HFF-Myc (cell line): ENCODE measurements around the gene PPIF.

Source experiments
- DNase-seq: peaks from one replicate; pipeline ENCODE4 v3.0.0-alpha.2; 2011; ENCODE audit warnings: low read depth; ENCODE audit errors: extremely low read depth
- H3K4me3 ChIP-seq: replicated peaks from 2 replicates; pipeline ENCODE4 v1.5.1; 2011; ENCODE audit warnings: low read depth, mild to moderate bottlenecking, control low read depth, low read length
- TF ChIP-seq, protein P1 (sequence below): IDR thresholded peaks from 2 replicates; pipeline ENCODE4 v1.5.1; 2012; ENCODE audit warnings: mild to moderate bottlenecking, low read depth, low read length, control low read depth; ENCODE audit errors: missing control alignments

The PPIF gene

DNA sequence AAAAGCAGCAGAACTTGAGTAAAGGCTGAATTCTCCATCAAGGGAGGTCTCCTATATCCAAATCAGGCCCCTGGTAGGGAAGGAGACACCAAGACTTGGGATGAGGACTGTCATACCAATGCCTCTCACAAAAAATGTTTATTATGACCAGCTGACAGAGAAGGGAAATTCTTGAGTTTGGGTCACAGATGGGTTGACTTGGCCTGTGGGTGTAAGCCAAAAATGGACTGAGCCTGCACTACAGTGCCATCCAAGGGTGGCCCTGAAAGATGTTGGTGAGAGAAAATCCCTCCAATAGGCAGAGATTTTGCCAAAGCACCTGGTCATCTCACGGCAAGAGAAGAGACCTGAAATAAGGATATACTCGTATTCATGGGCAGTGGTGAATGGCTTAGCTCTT is 27.0 kb upstream of the PPIF start:
- no peak overlapping the region for H3K4me3 ChIP-seq
- TF ChIP-seq, protein P1, sequence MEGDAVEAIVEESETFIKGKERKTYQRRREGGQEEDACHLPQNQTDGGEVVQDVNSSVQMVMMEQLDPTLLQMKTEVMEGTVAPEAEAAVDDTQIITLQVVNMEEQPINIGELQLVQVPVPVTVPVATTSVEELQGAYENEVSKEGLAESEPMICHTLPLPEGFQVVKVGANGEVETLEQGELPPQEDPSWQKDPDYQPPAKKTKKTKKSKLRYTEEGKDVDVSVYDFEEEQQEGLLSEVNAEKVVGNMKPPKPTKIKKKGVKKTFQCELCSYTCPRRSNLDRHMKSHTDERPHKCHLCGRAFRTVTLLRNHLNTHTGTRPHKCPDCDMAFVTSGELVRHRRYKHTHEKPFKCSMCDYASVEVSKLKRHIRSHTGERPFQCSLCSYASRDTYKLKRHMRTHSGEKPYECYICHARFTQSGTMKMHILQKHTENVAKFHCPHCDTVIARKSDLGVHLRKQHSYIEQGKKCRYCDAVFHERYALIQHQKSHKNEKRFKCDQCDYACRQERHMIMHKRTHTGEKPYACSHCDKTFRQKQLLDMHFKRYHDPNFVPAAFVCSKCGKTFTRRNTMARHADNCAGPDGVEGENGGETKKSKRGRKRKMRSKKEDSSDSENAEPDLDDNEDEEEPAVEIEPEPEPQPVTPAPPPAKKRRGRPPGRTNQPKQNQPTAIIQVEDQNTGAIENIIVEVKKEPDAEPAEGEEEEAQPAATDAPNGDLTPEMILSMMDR = no peak
- no peak for DNase-seq

DNA sequence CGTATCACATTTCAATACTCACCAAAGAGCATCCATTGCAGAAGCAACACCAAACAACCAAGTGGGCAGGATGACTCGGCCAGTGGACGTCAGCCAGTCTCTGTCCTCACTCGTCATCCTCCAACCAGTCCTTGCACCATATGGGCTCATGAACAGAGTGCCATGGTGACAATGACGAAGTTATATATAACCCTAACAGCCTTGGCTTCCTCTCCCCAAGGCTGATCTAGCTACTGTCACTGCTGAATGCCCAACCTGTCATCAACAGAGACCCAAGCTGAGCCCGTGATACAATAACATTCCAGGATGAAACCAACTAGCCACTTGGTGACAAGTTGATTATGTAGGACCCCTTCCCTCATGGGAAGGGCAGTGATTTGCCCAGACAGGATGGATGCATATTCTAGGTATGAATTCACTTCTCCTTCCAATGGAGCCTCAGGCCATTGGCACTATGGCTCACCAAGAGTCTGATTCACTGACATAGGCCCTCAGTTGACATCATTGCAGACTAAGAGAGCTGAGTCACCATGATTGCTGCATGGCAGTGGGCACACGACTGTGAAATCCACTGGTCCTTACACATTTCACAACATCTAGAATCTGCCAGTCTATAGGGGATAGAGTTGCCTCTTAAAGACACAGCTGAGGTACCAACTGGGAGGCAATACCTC is 26.3 kb upstream of the PPIF start:
- TF ChIP-seq, protein P1 = no peak
- no peak for DNase-seq
- no peak overlapping the region for H3K4me3 ChIP-seq

DNA sequence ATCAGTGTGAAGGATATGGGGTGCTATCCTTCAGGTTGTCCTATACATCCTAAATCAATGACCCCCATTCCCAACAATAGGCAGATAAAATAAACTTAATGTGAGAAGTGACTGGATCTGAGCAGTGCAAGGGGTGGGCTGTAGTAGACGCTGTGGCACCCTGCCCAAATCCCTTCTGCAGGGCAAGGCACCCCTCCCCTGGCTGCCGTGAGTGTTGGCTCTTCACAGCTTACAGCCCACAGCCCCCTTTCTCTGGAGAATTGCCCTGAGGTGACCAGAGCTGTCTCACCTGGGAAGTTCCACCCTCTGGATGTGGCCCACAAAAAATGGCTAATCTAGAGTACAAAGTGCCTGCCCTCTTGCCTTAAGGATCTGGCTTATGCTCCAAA is 25.8 kb upstream of the PPIF start:
- no peak overlapping the region for H3K4me3 ChIP-seq
- TF ChIP-seq, protein P1 = no peak
- no peak for DNase-seq

DNA sequence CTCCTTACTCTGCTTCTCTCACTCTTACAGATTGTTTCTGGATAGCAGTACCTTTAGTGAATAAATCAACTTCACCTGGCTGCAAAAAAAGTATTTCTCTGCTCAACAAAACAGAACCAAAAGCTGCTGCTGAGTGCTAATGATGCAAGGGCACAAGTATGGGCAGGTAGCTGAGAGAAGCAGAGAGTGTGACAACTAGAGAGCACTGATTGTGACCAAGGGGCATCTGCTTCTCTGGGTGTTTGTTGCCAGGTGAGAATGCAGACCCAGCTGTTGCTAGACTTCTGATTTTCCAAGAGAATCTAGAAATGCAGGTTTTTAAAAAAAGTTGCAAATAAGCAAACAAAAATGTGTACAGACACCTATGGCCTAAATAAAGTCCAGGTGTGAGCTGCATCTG is 25.3 kb upstream of the PPIF start:
- no peak overlapping the region for H3K4me3 ChIP-seq
- TF ChIP-seq, protein P1 = no peak
- DNase-seq = no peak

DNA sequence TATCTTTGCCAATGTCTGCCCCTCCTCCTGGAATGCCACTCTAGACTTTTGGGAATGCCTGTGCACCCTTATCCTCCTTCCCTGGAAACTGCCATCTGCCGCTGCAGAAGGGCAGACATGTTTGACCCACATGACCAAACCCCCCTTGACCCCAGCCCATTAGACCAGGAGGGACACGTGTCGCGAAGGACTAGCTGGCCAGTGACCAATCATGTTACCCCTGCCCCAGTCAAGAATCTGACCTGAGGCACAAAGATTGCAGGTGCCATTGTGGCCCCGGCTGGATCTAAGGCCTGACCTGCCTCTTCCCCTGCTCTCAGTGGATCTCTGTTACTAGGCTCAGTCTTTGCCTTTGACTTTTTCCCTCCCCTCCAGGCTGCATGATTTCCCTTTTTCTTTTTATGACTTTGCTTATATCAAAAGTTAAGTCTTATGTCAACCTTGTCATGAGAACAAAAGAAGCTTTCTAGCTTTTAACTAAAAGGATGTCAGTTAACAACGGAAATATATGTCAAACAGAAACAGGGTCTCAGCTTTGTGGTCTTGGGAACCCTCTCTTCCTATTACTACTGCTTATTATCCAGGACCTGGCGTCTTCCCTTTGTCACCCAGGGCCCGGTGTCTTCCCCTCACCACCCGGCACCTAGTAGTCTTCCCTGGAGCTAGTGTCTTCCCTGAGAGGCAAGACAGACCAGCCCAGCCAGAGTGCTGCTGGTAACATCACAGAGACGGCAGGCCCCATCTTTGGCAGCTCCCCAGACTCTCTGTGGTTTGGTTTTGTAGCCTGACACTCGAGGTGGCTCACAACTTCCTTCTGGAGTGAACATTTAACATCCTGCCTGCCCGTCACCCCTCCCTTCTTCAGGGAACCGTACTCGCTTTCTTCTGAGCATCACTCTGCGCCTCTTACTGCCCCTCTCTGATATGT is 24.4 kb upstream of the PPIF start:
- no peak overlapping the region for H3K4me3 ChIP-seq
- TF ChIP-seq, protein P1 = no peak
- peak; percentile 76 for DNase-seq

DNA sequence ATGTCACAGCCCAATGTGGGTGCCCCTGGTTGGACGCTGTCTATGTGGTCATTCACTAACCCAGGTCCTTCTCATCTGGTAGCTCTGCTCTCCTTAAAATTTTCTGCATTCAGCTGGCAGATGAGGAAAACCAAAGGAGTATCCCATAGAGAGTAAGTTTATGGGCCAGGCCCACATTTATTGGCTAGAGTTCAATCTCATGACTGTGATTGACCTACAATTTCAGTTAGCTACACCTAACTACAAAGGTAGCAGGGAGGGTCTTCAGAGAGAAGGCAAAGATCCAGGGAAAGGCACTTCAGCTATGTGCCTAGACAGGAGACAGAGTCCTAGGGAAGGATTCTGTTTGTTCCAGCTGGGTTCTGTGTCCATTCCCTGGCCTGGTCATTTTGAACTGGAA is 23.7 kb upstream of the PPIF start:
- no peak overlapping the region for H3K4me3 ChIP-seq
- TF ChIP-seq, protein P1 = no peak
- no peak for DNase-seq
